Epithelial cell of prostate (primary cell): ENCODE data around the gene LSS.
A peak's percentile ranks its signal among the peaks of the same experiment; 100 is the strongest.

ENCODE experiments used
- DNase-seq: peaks from one replicate; pipeline ENCODE4 v3.0.0-alpha.2; 2011; ENCODE audit warnings: low read depth, low spot score
- H3K27ac ChIP-seq: fragments of 450-650 bp; 2 replicates; pipeline ENCODE4 v1.5.1; 2017; ENCODE audit warnings: mild to moderate bottlenecking

Gene LSS

DNA sequence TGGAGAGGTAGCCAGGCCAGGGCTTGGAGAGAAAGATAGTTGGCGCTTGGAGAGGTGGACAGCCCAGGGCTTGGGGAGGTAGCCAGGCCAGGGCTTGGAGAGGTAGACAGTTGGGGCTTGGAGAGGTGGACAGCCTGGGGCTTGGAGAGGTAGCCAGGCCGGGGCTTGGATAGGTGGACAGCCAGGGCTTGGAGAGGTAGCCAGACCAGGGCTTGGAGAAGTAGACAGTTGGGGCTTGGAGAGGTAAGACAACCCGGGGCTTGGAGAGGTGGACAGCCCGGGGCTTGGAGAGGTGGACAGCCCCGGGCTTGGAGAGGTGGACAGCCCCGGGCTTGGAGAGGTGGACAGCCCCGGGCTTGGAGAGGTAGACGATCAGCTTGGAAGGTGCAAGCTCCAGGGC, 7.7 kb downstream of the LSS start:
- DNase-seq = no peak
- H3K27ac ChIP-seq = no peak overlapping the region

DNA sequence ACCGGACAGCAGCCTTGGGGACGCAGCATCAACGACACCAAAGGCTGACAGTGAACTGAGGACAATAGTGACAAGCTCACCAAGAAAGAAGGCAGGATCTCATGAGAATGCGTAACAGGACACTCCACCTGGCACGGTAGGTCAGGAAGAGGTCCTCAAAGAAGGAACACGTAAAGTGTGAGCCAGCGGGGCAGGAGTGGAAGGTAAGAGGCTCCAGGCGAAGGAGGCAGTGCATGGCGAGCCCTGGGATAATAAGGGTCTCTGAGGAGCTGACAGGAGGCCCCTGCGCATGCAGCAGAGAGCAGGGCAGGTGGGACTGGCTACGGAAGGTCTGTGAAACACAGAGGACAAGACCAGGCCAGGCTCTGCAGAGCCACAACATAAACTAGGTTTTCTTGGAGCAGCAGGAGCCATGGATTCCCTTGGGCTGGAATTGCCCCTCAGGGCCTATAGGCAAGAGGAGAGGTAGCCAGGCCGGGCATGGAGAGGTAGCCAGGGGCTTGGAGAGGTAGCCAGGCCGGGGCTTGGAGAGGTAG, 8.2 kb downstream of the LSS start:
- no peak for DNase-seq
- no peak overlapping the region for H3K27ac ChIP-seq

DNA sequence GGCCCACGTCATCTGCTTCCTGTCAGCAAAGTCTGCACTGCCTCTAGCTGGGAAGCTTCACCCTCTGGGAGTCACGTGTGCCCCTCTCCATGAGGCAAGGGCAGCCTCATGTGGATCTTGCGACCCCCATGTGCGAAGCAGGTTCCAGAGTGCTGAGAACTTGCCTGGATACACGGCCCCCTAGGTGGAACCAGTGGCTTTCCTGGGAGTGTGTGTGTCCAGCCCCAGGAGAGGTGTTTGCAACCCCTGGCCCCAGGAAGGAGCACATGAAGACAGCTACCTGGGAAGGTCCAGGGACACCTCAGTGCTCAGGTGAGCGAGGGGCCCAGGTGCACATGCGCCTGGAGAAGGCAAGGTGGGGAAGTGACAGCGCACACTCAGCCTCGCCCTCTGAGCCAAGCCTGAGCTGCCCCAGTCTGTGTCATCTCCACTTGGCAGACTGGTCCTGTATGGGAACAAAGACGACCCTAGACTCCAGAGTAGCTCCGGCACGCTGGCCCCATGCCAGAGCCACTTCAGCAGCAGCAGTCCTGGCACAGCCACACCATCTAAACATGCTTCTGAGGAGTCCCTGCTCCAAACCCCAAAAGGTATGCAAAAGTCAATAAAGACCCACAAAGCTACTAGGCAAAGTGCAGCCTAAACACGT, 8.9 kb downstream of the LSS start:
- no peak for DNase-seq
- H3K27ac ChIP-seq = no peak overlapping the region

DNA sequence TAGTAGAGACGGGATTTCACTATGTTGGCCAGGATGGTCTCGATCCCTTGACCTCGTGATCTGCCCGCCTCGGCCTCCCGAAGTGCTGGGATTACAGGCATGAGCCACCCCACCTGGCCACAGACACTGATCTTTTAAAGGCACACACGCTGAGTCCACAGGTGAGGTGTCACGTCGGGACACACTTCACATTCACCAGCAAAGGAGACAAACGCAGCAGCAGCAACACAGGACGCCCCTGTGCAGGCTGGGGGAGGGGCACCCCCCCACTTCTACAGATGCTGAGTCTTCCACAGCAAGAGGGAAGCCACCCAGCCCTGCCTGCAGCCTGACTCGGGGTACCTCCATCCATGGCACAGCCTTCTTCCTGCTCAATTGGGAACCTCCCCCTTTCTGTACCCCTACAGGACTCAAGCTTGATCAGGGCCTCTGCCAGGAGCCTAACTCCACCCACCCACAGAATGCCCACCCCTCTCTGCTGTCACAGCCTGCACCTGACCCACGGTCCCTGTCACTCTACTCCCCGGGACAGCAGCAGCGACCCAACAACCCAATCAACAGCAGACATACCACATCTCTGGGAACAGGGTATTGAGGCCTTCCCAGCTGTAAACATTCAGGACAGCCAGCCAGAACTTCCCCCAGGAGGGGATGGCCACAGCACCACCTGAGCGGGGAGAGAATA, 9.5 kb downstream of the LSS start:
- DNase-seq = no peak
- no peak overlapping the region for H3K27ac ChIP-seq

DNA sequence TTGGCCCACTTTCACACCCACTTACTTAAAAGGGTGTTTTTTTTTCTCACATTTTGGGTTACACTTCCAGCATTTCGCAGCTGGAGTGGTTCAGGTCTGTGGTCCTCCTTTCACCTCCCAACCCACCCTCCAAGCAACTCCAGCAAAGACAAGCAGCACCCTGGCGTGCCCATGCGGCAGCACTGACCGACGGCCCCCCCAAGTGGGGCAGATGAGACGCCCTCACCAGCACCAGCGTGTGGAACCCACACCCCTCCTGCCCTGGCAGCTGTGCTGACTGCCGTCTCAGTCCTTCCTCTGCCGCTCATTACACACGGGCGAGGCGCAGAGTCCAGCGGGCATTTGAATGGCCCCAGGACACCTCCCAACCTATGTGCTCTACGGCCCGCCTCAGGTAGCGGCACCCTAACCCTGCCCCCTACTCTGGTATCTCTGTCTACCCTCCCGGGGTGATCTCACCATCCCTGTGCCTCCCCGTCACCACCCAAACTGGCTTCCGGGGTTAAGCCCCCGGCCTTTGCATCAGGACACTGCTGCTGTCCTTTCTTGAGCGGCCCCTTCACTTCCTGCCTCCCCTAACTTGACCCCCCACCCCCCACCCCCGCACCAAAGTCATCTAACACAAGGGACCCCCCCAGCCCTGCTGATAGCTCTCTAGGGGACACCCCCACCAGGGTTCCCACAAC, 10.9 kb downstream of the LSS start:
- H3K27ac ChIP-seq = no peak overlapping the region
- DNase-seq = no peak

DNA sequence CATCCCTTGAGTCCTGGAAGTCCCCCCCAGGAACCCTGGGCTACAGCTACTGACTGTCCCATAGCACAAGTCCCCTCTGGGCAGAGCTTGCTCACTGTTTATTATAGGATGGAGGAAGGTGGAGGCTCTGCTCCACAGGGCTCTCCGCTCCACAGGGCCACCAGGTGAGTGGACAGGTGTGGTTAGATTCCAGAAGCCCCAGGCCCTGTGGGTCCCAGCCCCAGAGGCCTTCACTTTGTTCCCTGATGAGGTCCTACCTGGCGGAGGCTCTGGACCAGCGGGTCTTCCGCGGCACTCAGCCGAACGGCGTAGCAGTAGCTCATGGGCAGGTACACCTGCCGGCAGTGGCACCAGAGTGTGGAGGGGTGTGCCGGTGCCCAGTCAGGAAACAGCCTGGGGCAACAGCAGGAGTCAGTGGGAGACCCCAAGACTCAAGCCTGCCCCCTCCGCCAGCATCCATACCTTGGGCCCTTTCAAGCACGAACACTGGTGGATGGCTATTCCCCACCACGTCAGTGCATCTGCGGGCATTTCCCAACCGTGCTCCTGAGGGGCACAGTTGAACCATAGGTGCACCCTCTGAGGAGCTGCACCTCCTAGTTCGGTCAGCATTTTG, 12.3 kb downstream of the LSS start:
- no peak for DNase-seq
- H3K27ac ChIP-seq = no peak overlapping the region

DNA sequence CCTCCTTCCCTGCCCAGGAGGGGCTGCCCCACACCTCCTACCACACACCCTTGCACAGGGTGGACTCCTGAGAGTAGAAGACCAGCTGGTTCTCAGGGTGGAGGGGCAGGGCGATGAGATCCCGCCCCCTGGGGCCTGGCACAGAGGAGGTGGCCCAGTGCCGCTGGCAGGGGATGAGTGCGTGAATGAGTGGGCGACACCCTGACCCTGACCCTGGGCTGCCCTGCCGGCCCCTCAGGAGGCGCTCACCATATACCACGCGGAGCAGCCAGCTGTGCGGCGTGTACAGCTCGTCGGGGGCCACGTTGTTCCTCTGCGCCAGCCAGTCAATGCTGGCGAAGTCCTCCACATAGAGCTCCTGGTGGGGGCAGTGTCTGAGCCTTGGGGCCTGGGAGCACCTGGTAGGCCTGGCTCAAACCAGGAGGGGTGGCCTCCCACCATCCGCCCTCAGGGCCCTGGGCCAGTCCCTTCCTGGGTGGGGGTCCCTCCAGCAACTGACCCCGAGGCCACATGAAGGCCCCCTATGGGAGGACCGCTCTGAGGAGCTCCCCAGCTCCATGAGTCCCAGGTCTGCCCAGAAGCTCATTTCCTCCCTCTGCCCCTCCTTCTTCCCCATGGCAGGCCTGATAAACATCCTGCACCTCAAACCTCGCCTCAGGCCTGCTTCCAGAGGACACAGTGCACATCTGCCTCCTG, 13.0 kb downstream of the LSS start:
- no peak for DNase-seq
- H3K27ac ChIP-seq = no peak overlapping the region

DNA sequence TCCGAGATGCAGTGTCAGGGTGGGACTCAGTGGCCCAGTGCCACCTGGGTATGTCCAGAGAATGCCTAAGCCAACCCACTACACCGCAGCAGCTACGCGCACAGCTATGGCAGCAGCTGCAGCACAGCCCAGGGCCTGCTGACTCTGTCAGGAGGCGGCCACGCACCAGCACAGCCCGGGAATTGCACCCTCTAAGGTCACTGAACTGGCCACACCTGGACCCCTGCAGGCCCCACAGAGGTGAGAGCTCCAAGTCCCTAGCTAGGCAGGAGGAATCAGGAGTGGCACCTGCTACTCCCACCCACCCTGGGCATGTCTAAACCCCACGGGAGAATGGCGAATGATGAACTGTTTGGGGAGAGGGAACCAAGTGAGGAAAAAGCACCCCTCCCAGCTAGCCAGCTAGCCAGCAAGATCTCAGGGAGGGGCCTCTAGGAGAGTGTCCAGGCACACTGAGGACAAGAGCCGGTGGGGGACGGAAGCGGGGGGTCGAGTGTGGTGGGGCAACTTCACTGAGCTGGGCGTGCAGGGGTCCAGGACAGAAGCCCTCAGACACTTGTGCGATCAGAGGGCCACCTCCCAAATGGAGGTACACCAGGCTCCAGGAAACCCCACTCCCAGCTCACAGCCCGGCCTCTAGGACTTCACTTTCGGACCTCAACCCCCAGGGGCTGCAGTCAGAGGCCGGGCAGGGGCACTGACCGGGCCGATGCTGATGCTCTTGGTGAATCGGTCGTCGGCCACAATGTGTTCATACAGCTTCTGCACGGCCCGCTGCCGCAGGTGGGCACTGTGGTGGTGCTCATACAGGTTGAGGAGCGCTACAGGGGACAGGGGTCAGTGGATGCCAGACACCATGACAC, 13.9 kb downstream of the LSS start:
- H3K27ac ChIP-seq = no peak overlapping the region
- DNase-seq = no peak

DNA sequence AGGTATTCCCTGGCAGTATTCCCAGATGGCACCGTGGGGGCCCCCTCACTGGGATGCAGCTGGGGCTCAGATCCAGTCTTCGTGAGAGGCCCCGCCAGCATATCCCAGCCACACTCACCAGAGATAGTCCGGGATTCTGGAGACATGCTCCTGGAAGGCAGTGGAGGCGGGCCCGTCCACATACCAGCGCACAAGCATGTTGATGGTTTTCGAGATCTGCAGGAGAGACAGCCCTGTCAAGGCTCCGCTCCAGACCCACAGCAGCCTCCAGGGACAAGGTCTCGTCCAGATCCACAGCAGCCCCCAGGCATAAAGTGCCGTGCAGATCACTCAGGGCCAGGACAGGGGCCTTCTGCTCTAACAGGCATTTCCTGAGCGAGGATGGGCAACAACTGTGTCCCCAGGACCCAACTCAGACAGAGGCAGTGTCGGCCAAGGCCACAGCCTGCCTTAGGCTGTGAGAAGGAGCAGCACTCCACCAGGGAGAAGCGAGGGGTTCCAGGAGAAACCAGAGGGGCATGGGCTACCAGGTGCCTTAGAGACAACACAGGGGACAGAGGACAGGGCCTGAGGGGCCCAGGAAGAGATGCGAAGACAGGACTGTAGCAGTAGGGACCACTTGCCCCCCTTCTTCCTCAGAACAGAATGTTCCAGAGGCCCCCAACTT, 14.8 kb downstream of the LSS start:
- DNase-seq = no peak
- no peak overlapping the region for H3K27ac ChIP-seq

DNA sequence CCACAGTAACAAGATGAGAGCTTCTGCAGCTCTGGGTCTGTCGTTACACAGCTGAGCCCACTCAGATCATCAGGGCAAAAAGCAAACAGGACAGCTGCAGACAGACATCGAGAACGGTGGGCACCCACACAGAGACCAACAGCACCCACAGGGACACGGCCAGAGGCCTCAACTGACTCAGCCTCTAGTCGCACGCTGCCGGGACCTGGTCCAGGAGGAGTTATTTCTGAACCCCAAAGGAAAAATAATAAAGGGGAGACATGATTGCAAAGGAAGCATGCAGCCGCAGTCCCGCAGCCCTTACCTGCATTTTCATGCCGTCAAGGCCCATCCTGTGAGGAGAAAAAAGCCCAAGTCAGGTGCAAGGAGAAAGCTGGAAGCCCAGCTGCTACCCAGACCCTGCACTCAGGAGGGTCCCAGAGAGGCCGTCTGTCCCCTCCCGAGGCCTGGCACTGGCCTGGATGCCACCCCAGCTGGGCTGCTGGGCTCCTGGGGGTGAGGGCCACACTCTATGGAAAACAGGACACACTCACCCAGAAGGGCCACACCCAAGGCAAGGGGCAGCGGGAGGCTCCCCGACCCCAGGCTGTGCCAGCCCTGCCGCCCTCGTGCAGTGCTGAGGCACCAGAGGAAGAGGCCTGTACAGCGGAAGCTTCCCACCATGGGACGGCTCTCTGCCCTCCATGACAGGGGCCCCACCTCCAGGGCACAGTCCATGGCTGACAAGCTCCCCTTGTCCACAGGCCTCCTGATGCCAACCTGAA, 15.7 kb downstream of the LSS start:
- no peak overlapping the region for H3K27ac ChIP-seq
- no peak for DNase-seq

DNA sequence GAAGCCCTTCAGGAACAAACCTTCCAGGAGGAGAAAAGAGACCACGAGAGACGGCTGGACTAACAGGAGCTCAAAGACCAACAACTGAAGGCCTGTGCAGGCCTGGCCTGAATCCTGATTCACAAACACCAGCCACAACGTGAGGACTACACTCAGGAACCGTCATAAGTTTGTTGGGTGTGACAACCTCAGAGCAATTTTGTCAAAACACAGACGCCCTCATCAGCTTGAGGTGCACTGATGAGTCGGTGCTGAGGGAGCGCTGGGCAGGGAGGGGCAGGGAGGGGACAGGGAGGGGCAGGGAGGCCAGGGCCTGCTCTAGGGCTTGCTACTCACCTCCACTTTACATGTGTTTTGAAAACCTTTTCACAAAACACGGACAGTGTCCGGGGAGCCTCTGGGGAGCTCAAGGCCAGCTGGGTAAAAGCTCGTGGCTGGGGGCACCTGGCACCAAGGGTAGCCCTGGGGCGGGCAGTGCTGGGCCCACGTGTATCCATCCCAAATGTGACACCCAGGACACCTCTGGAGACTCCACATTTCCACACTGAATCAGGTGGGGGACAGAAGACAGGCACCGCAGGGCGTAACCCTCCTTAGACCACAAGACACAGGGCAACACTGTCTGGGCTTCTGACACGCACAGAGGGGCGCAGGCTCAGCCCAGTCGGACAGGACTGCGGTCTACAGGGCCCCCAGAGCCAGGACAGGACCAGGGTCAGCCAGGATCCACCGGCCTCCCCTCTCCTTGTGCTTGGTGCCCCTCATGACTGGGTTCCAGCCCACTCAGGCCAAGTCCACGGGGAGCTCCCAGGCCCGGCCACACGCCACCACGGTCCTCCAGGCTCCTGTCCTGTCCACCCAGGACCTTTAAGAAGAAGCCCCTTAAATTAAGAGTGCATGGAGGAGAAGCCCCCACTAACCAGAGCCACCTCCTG, 16.5 kb downstream of the LSS start:
- DNase-seq = peak; percentile 41
- peak overlapping the region; percentile 31 for H3K27ac ChIP-seq

DNA sequence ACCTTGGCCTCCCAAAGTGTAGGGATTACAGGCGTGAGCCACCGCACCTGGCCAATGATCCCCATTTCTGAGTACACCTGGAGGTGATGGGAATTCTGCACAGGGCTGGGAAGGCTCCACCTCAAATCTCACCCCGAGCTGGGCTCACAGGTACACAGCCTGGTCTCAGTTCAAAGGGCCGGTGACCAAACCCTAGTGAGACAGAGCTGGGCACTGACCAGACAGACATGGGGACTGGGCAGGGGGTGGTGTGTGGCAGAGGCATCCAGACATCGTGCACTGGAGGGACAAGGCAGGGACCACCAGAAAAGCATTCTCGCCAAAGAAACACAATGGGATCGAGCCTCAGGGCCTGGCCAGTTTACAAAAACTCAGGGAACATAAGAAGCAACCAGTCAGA, 17.2 kb downstream of the LSS start:
- DNase-seq = no peak
- H3K27ac ChIP-seq = peak overlapping the region; percentile 31

DNA sequence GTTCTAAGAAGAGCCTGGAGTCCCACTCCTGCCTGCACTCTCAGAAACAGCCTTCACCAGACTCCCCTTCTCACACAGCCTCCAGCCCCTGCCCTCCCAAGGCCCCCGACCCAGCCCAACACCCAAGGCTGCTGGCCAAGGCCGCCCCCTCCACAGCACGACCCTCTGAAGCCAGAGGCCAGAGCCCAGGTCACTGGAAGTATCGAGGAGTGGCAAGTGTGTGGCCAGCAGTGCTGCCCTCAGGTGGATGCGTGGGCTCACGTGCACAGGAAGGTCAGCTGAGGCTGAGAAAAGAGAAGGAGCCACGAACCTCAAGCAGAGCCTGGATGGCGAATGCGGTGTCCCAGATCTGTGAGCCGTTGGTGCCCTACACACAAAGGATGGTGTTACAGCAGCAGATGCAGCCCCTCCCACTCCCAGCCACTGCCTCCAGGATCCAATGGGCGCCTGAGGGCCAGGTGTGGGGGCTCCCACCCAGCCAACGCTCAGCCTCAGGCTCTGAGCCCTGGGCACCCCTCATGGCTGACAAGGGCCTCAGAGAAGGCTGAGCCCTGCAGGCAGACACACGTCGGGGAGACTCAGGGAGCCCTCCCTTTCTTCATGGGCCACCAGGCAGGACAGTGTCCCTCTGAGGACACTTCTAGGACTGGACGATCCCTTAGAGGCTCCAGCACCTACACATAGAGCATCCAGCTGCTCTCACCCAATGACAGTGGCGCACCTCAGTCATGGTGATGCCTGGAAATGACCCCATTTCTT, 18.0 kb downstream of the LSS start:
- no peak for DNase-seq

DNA sequence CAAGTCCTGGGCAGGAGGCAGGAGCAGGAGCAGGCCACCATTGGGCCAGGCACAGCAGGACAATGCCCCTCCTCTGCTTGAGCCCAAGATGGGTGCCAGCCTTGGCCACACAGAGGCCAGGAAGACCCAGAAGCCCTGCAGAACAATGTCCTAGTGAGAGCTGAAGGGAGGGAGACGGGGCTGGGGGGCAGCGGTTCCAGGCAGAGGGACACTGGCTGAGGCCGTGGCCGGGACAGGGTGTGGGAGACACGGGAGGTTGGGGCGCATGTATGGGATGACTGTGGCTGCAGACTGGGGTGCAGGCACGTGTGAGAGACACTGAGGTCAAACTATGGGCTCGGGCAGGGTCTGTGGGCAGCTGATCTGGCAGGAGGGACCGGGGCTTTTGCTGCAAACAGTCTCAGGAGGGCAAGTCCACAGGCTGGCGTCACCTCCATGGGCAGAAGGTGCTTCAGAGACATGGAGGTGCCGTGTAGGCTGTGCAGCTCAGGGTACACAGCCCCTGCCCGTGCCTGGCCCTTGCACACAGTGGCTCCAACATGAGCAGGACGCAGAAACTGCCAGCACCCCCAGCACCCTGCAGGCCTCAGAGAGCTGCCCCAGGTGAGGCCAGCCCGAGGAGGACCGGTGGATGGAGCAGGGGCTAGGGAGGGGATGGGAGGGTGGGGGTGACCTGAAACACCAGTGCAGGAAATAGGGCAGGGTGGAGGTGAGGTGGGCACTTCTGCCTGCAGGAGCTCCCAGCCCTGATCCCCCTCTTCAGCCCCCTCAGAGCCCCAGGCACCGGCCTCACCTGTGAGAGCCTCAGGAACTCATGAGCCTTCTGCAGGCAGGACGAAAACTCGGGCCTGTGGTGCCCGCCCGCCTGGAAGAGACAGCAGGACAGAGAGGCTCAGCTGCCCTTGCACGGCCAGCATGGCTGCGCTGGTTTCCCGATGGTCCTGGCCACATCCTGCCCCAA, 19.5 kb downstream of the LSS start:
- DNase-seq = no peak
- H3K27ac ChIP-seq = no peak overlapping the region

More for the DNA sequence above, 18.0 kb downstream of the LSS start:
- no peak overlapping the region for H3K27ac ChIP-seq

DNA sequence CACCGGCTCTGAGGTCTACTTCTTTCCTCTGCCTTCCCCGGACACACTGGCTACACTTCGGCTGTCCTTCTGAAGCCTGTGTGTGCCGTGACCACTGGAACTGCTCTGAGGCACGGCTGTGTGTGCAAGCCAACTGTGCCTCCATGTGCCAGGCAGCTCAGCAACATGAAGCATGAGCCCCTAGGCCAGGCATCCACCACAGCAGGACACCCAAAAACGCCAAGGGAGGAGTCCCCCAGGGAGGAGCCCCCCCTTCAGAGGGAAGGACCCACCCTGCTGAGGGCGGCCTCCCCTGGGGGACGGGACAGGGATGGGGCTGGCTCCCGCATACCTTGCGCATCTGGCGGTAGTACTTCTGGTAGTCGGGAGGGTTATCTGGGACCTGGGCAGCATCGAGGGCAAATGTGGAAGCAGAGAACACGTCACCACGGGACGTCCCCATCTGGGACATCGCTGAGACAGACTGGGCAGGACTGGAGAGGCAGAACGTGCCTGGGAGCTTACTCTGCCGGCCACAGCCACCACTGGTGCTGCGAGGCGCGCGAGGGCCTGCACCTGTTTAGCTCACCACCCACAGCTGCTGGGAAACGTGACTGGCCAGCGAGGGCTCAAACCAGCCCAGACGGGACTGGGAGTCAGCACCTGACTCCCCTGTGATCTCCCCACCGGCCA, 20.5 kb downstream of the LSS start:
- no peak for DNase-seq
- no peak overlapping the region for H3K27ac ChIP-seq
